Fibroblast of mammary gland (primary cell): ENCODE measurements around the gene SYNJ2.

Experiments used
- DNase-seq: peaks from one replicate; pipeline ENCODE4 v3.0.0-alpha.2; 2010; ENCODE audit warnings: low read depth
- H3K4me3 ChIP-seq: 2 replicates; pipeline ENCODE4 v1.5.1; 2011; ENCODE audit warnings: low read depth, mild to moderate bottlenecking, low read length, moderate library complexity; ENCODE audit not compliant: control insufficient read depth
- CTCF ChIP-seq: conservative IDR thresholded peaks from 2 replicates; pipeline ENCODE4 v1.5.1; 2011; ENCODE audit warnings: low read depth, low read length, inconsistent platforms; ENCODE audit not compliant: control insufficient read depth, insufficient read depth

SYNJ2 gene

GRCh38 chr6:158030380-158031300, 49.0 kb downstream of the SYNJ2 start:
- no peak for TF ChIP-seq CTCF
- no peak for DNase-seq
- H3K4me3 ChIP-seq, result no peak overlapping the region

GRCh38 chr6:158031381-158032353, 50.0 kb downstream of the SYNJ2 start:
- TF ChIP-seq CTCF, result no peak
- H3K4me3 ChIP-seq, result no peak overlapping the region
- DNase-seq, result peak; percentile 99

- no peak for TF ChIP-seq CTCF
- no peak for DNase-seq
- no peak overlapping the region for H3K4me3 ChIP-seq
Observed at GRCh38 chr6:158032354-158032733, 50.7 kb downstream of the SYNJ2 start.

GRCh38 chr6:158033077-158033750, 51.6 kb downstream of the SYNJ2 start:
- no peak overlapping the region for H3K4me3 ChIP-seq
- no peak for TF ChIP-seq CTCF
- DNase-seq, result no peak

- no peak overlapping the region for H3K4me3 ChIP-seq
- no peak for DNase-seq
- no peak for TF ChIP-seq CTCF
Observed at GRCh38 chr6:158033751-158034702, 52.4 kb downstream of the SYNJ2 start.

- TF ChIP-seq CTCF, result no peak
- DNase-seq, result no peak
- no peak overlapping the region for H3K4me3 ChIP-seq
Observed at GRCh38 chr6:158036261-158036660, 54.6 kb downstream of the SYNJ2 start.
